Measurements from ENCODE around the gene CDC42.
"Not testable (repeated sequence)": the region's sequence is repeated elsewhere in the genome, so short reads cannot be mapped to it uniquely, and the experiment has no call there.

The CDC42 gene

DNA sequence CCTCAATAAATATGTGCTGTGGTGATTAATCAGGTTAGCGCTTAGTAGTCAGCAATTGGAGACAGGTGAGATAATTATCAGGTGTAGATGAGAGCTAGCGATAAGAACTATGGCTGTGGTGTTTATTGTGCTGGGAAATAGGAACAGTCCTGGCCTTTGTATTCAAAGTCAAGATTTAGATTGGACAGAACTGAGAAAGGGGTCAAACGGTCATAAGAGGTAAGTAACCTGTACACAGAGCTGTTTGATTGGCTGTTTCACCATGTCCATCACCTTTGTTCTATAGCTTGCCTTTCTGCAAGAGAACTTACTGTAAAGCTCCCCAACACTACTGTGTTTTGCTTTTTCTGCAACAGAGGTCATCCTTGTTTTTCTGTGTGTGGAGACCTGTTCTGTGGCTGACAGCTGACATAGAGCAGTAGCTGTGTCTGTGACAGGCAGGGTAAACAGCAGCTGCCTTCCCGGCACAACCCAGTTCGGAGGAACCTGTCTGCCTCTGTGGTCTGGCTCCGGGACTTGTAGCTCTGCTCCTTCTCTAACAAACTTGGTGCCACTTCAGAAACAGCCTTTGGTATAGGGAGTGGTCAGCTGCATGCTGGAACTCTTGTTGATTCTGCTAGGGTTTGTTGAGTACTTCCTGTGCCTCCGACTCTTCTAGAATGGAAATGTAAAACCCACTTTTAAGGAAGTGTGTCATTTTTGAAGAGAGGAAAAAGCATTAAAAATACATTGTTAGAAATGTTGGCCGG, 21.1 kb upstream of the CDC42 start:
- peak; percentile 48 for DNase-seq
- in situ Hi-C loops (cut with MboI; ENCODE audit: low pct_unique_long_range_greater_than_20kb, low sequenced_read_pairs) = no loop called here

DNA sequence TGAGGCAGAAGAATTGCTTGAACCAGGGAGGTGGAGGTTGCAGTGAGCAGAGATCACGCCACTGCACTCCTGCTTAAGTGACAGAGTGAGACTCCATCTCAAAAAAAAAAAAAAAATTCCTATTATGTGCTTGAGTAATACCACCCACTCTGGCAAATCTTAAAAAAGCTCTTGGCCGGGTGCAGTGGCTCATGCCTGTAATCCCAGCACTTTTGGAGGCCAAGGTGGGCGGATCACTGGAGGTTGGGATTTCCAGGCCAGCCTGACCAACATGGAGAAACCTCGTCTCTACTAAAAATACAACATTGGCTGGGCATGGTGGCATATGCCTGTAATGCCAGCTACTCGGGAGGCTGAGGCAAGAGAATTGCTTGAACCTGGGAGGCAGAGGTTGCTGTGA, 17.7 kb upstream of the CDC42 start:
- in situ Hi-C loops (cut with MboI; ENCODE audit: low pct_unique_long_range_greater_than_20kb, low sequenced_read_pairs); DNase-seq: not testable (repeated sequence)

DNA sequence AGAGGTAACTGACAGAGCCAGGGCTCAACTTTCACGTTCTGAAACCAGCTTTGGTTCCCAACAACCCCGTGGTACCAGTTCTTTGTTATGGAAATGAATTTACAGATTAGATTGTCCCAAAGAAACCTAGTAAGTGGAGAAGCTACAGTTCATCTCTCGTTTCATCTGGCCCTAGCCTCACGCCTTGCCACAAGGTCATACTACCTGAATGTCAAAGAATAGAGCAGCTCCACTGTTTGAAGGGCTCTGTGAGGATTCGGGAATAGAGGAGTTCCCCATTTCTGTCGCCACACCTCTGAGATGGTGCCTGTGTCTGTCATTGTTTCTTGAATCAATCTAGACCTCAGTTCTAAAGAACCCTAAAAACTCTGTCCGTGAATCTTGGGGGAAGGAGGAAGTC, 15.0 kb upstream of the CDC42 start:
- in situ Hi-C loops (cut with MboI; ENCODE audit: low pct_unique_long_range_greater_than_20kb, low sequenced_read_pairs) = no loop called here
- DNase-seq = no peak

DNA sequence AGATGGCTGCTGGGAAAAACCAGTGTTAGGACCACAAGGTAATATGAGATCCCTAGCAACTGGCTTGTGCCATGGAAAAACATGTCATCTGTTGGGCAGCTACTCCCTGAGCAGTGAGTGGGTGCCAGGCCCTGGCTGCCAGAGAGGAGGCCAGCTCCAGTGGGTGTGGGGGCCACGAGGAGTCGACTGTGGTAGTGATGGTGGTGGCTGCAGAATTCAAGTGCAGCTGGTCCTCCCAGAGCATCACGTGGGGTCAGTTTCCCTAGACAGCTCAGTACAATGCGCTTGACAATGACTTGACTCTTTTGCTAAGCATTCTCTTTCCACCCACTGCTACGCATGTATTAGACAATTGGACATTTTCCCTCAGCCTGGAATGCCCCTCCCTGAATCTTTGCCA, 14.5 kb upstream of the CDC42 start:
- in situ Hi-C loops (cut with MboI; ENCODE audit: low pct_unique_long_range_greater_than_20kb, low sequenced_read_pairs) = no loop called here
- no peak for DNase-seq

DNA sequence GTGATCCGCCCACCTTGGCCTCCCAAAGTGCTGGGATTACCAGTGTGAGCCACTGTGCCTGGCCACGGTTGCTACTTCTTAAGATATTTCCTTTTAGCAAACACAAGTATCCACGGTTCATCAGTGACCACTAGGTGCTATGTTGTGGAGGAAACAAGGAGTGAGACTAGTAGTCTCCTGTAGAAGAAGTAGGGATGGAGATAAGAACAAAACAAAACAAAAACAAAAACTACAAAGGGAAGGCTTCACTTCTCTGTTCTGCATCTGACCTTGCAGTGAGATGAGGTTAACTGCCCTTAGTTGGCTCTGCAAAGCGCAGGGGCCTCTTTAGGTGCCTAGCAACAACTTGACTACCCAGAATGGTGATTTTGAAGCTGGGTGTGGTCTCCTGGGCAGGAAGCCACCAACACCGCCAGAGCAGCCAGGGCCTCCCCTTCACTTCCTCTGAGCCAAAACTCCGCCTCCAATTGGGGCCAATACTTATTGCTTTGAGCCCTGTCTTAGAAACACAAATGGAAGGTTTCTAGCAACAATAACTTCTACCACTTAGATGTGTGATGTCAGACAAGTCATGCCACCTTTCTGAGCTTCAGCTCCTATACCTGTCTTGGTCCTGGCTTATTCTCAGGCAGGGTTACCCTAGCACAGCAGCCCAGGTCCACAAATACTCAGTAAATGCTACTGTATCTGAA, 12.8 kb upstream of the CDC42 start:
- DNase-seq = peak; percentile 96
- in situ Hi-C loops (cut with MboI; ENCODE audit: low pct_unique_long_range_greater_than_20kb, low sequenced_read_pairs) = no loop called here

DNA sequence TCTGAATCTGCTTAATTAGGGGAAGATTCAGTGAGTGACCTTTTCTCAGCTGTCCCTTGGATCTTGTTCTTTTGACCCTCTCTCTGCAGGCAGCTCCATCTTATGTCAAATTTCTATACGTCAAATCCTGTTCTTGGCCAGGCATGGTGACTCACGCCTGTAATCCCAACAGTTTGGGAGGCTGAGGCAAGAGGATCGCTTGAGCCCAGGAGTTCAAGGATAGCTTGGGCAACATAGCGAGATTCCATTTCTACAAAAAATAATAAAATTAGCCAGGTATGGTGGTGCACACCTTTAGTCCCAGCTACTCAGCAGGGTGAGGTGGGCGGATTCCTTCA, 12.3 kb upstream of the CDC42 start:
- no peak for DNase-seq
- in situ Hi-C loops (cut with MboI; ENCODE audit: low pct_unique_long_range_greater_than_20kb, low sequenced_read_pairs) = no loop called here

DNA sequence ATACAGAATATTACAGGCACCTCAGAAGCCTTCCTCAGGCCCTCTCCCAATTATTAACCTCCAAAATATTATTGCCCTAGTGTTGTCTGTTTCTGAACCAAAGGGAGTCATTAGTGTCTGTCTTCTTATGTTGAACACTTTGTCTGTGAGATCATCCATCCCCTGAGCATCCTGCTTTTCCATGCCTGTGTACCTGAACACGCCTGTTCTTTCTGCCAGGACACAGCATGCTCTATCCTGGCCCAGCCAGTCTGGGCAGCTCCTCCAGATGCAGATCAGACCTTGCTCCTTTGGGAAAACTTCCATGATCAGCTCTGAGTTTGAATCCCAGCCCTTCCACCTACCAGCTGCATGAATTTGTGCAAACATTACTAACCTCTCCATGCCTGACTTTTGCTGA, 11.0 kb upstream of the CDC42 start:
- in situ Hi-C loops (cut with MboI; ENCODE audit: low pct_unique_long_range_greater_than_20kb, low sequenced_read_pairs) = no loop called here
- no peak for DNase-seq

DNA sequence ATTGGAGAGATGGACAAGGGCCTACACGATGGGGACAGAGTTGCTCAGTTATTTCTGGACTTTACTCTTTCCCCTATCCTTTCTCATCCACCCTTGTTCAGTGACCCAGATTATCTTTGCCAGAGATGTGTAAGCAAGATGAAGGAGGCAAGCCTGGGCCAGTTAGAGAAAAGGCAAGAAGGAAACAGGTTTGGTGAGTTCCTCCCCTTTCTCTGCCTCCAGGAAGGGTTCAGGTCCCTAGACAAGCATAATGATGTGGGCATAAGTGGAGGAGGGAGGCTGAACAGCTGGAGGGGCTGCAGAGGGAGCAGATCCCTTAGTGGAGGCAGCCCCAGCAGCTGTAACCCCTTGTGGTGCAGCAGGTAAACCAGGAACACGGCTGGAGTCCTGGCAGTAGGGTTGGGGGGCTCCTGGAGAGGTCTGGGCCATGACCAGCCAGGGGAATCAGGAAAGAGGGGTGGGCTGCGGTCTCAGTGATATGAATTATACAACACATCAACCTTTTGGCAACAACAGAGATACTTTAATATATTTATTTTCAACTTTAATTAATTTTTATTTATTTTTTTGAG, 9.2 kb upstream of the CDC42 start:
- no peak for DNase-seq
- in situ Hi-C loops (cut with MboI; ENCODE audit: low pct_unique_long_range_greater_than_20kb, low sequenced_read_pairs) = no loop called here

DNA sequence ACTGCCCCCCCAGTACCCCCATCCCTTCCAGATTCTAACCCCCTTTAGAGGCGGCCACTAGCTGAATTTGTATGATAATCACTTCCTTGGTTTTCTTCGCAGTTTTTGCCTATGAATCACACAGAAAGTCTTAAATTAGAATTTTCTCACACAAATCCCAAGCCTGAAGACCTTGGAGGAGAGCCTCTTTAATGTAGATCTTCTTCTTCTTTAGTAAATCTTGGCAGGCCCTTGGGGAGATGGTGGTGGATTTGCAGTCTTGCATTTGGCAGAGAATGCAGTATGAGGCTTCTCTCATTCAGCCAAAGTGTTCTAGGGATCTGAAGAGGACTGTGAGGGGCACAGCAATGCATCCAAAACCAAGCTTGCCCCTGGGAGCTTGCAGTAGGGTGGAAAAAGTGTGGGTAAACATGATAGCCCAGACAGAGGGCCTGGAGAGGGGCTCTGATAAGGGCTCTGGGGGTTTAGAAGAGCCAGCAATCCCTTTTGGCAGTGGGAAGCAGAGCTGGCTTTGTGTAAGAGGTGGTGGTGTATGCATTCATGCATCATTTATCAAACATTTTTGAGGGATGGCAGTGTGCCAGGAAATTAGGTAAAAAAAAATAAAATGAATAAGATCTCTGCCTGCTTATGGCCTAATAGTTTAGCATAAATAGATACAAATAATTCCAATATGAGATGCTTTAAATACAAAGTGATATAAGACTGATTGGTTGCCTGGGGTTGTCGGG, 7.7 kb upstream of the CDC42 start:
- no peak for DNase-seq
- in situ Hi-C loops (cut with MboI; ENCODE audit: low pct_unique_long_range_greater_than_20kb, low sequenced_read_pairs) = no loop called here

DNA sequence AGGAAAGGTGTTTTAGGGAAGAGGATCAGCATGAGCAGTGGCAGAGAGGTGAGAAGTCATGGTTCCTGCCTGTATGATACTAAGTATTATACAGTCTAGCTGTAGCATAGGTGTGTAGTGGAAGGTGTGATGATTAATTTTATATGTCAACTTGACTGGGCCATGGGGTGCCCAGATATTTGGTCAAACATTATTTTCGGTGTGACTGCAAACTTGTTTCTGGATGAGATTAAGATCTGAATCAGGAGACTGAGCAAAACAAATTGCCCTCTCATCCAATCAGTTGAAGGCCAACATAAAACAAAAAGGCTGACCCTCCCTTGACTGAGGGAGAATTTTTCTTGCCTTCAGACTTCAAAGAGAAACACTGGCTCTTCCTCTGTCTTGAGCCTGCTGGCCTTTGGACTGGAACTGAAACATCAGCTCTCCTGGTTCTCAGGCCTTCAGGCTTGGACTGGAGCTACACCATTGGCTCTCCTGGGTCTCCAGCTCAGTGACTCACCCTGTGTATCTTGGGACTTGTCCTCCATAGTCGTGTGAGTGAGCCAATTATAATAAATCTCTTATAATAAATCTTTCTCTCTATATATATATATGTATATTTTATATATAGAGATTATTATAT, 6.8 kb upstream of the CDC42 start:
- no peak for DNase-seq
- in situ Hi-C loops (cut with MboI; ENCODE audit: low pct_unique_long_range_greater_than_20kb, low sequenced_read_pairs) = no loop called here

DNA sequence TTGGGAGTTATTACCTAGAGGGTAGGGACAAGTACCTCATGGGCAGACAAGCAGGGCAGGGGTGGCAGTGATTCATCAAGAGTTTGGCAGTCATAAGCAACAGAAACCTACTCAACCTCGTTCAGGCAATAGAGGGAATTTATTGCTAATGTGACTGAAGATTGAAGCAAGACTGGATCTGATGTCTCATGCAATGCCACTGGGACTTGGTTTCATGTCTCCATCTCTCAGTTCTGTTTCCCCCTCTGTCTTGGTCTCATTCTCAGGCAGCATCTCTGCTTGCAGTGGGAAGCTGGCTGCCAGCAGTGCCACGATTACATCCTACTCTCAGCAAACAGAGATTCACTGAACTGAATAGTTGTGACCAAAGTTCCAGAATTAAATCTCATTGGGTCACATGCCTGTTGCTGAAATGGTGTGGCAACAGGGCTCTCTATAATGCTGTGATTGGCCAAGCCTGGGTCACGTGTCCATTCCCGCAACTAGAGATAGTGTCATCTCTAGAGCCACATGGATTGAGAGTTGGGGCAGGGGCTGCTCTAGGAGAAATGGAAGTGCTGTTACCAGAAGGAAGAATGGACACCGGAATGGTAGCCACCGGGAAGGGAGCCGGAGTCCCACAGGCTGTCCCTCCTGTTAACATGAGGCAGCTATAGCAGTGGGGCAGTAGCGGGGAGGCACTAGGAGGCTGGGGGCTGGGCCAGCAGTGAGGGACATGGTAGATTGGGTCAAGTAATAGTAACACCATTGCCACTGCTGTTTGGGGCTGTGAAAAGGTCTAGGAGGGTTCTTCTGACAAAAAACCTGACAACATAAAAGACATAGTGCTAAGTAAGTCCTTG, 3.9 kb upstream of the CDC42 start:
- in situ Hi-C loops (cut with MboI; ENCODE audit: low pct_unique_long_range_greater_than_20kb, low sequenced_read_pairs) = no loop called here
- no peak for DNase-seq

DNA sequence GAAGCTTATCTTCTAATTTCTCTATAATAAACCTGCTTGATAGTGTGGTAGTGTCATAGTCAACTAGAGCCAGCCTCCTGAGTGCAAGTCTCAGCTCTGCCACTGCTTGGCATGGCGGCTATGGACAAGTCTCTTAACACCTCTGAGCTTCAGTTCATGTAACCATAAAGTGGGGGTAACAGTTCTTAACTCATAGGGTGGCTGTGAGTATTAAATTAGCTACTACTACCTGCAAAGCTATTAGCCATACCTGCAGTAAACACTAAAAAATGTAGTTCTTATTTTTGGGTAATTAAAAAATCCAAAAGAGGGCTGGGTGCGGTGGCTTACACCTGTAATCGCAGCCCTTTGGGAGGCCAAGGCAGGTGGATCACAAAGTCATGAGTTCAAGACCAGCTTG, 2.2 kb upstream of the CDC42 start:
- no peak for DNase-seq
- in situ Hi-C loops (cut with MboI; ENCODE audit: low pct_unique_long_range_greater_than_20kb, low sequenced_read_pairs) = no loop called here

DNA sequence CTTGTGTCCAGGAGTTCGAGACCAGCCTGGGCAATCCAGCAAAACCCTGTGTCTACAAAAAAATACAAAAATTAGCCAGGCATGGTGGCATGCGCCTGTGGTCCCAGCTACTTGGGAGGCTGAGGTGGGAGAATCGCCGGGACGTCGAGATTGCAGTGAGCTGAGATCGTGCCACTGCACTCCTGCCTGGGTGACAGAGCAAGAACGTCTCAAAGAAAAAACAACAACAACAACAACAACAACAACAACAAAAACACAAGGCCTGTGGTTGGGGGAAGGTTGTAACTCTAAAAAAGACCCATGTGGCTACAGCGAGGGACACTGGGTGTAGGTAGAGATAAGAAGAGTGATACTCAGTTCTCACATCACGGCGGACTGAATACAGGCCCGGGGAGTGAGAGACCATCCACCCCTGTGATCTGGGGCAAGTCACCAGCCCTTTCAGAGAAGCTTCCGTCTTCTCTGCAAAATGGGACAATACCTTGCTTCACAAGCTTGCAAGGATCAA, 848 bp upstream of the CDC42 start:
- in situ Hi-C loops (cut with MboI; ENCODE audit: low pct_unique_long_range_greater_than_20kb, low sequenced_read_pairs) = no loop called here
- no peak for DNase-seq

DNA sequence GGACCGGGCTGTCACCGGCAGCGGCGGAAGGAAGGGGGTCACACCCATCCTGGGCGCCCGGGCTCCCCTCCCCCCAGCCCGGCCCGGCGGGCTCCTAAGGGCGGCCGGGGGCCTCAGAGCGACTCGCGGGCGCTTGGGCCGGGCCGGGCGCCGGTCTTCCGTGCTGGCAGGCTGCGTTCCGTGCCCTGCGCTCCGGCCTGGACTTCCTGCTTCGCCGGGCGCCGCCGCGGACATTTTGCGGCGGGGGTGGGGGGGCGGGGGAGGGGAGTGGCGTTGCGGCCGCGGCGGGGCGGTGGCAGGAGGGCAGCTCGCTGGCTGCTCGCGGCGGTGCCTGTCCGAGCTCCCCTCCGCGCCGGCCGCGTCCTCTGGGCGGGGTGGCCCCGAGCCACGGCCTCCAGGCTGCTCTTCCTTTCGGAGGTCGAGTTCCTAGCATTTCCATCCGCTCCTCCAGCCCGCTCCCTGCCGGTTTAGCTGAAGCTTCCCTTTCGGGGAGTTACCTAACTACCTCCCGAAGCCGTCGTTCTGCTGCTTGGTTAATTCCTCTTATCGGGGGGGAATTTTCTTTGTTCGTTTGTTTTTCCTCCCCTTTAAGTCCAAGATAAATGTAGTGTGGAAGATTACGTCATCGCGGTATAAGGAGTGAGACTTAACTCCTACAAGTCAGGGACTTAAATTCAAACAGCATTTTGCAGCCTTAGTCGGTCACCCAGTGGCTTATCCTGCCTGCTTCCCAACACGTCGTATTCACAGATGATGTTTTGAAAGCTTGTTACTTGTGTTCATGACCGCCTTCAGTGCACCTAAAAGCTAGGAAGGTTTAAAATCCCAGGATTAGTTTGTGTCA, 730 bp downstream of the CDC42 start:
- DNase-seq = peak; percentile 80
- in situ Hi-C loops (cut with MboI; ENCODE audit: low pct_unique_long_range_greater_than_20kb, low sequenced_read_pairs) = no loop called here

DNA sequence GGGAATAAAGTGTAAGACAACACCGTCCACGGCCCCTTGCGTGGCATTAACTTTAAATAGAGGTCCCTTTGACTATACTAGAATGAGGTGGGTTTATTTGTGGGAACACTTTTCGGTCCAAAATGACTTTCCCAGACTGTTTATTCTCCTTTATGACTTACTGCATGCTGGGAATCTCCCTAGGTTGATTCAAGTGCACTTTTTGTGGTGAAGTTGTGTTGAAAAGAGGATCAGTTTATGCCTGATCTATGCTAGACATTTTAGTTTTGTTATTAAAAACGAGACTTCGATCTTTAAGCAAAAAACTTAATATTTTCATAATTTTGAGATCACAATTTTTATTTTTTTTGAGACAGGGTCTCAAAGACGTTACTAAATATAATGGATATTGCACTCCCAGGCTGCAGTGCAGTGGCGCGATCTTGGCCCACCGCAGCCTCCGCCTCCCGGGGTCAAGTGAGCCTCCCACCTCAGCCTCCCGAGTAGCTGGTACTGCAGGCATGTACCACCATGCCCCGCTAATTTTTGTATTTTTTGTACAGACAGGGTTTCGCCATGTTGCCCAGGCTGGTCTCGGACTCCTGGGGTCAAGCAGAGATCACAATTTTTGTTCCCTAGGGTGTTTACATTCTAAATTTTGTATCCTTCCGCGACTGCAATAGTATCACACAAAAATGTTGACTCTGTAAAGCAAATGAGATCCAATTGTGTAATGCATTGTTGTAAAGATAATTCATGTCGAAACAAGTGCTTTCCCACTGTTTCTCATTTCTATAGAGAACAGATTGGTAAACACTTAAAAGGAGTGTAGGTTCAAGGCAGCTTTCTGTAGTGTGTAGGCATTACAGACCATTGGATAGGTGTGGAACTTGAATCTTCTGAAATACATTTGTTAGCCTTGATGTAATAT, 1.6 kb downstream of the CDC42 start:
- no peak for DNase-seq
- in situ Hi-C loops (cut with MboI; ENCODE audit: low pct_unique_long_range_greater_than_20kb, low sequenced_read_pairs) = no loop called here

DNA sequence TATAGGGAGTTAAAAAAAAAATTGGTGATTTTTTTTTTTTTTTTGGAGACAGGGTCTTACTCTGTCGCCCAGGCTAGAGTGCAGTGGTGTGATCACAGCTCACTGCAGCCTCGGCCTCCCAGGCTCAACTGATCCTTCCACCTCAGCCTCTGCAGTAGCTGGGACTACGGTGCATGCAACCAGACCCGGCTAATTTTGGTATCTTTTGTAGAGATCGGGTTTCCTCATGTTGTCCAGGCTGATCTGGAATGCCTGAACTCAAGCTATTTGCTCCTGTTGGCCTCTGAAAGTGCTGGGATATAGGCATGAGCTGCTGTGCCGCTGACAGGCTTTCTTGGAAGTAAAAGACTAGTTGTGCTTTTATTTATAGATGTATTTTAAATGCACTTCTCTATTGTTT, 3.0 kb downstream of the CDC42 start:
- in situ Hi-C loops (cut with MboI; ENCODE audit: low pct_unique_long_range_greater_than_20kb, low sequenced_read_pairs) = no loop called here
- no peak for DNase-seq

DNA sequence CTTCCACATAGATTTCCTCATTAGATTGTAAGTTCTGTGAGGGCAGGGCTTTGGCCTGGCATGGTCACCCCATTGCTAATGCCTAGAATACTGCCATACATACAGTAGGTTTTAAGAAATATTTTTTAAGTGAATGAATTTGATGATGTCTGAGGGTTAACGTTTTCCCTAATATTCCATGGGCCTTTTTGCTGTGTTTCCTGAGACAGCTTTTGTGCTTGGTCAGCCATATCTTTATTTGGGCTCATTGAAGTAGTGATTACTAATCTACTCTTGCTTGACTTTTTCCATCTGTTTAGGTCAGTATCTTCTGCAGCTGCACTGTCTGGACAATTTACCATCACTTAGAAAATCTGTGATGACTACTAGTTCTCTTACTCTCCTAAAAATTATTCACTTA, 3.5 kb downstream of the CDC42 start:
- DNase-seq = no peak
- in situ Hi-C loops (cut with MboI; ENCODE audit: low pct_unique_long_range_greater_than_20kb, low sequenced_read_pairs) = no loop called here

All from KBM-7 (cell line).